HepG2 (cell line): ENCODE results near the gene ARHGEF4. TPM values are rescaled to one million over a fixed set of nuclear protein-coding genes. Genes with fewer than 3 reads are reported as not detected.

ENCODE experiments used
- EZH2 ChIP-seq: conservative IDR thresholded peaks from 2 replicates; pipeline ENCODE4 v1.6.1; 2012; ENCODE audit warnings: mild to moderate bottlenecking, low read depth, low read length, moderate library complexity
- FOXP1 ChIP-seq, 2 experiments: fragments of 450-650 bp in 1 of 2; IDR thresholded peaks; 2 replicates each; pipeline ENCODE4 v1.6.1; 2017 to 2018; ENCODE audit warnings: antibody characterized with exemption in 1 of 2
- GATA4 ChIP-seq: sonication (generic); IDR thresholded peaks from 2 replicates; pipeline ENCODE4 v1.6.1; 2016; ENCODE audit warnings: antibody characterized with exemption, low read depth, borderline replicate concordance
- GPN1 ChIP-seq: sonication (generic); formaldehyde crosslinking; IDR thresholded peaks from 2 replicates; pipeline ENCODE4 v1.5.1; 2020; ENCODE audit warnings: missing genetic modification reagents, borderline replicate concordance
- NFIC ChIP-seq: IDR thresholded peaks from 2 replicates; pipeline ENCODE4 v1.6.1; 2012; ENCODE audit warnings: mild to moderate bottlenecking, low read length, inconsistent platforms
- PAF1 ChIP-seq: IDR thresholded peaks from 2 replicates; pipeline ENCODE4 v1.6.1; 2016; ENCODE audit warnings: missing genetic modification reagents, missing compliant biosample characterization
- PAX8 ChIP-seq: sonication (generic); formaldehyde crosslinking; IDR thresholded peaks from 2 replicates; pipeline ENCODE4 v1.8.0; 2022; ENCODE audit warnings: mild to moderate bottlenecking, missing genetic modification reagents, borderline replicate concordance
- POLR2AphosphoS2 ChIP-seq: IDR thresholded peaks from 2 replicates; pipeline ENCODE4 v1.6.1; 2011; ENCODE audit warnings: low read depth, low read length, improper control_type of control experiment
- RCOR2 ChIP-seq: IDR thresholded peaks from 2 replicates; pipeline ENCODE4 v1.6.1; 2016; ENCODE audit warnings: missing biosample characterization, missing genetic modification reagents
- SAP130 ChIP-seq: IDR thresholded peaks from 2 replicates; pipeline ENCODE4 v1.6.1; 2016; ENCODE audit warnings: low read depth
- SMC3 ChIP-seq: IDR thresholded peaks from 2 replicates; pipeline ENCODE4 v1.6.1; 2011; ENCODE audit warnings: low read length, improper control_type of control experiment
- SP4 ChIP-seq: sonication (generic); formaldehyde crosslinking; IDR thresholded peaks from 2 replicates; pipeline ENCODE4 v1.8.1; 2023; ENCODE audit warnings: mild to moderate bottlenecking, missing genetic modification reagents
- TFAP4 ChIP-seq: sonication (generic); IDR thresholded peaks from 2 replicates; pipeline ENCODE4 v1.6.1; 2016; ENCODE audit warnings: low read depth, borderline replicate concordance
- ZBTB33 ChIP-seq: sonication (generic); formaldehyde crosslinking; IDR thresholded peaks from 2 replicates; pipeline ENCODE4 v1.4.0; 2020; ENCODE audit warnings: missing genetic modification reagents
- ZMYM4 ChIP-seq: sonication (generic); formaldehyde crosslinking; IDR thresholded peaks from 2 replicates; pipeline ENCODE4 v1.8.1; 2023; ENCODE audit warnings: mild to moderate bottlenecking, missing genetic modification reagents
- ZNF224 ChIP-seq: sonication (generic); formaldehyde crosslinking; IDR thresholded peaks from 2 replicates; pipeline ENCODE4 v1.5.0; 2020; ENCODE audit warnings: mild to moderate bottlenecking, missing genetic modification reagents
- ZNF484 ChIP-seq: sonication (generic); formaldehyde crosslinking; IDR thresholded peaks from 2 replicates; pipeline ENCODE4 v1.5.1; 2020; ENCODE audit warnings: mild to moderate bottlenecking, low read depth, missing genetic modification reagents, borderline replicate concordance
- ZNF788 ChIP-seq: sonication (generic); formaldehyde crosslinking; IDR thresholded peaks from 2 replicates; pipeline ENCODE4 v1.5.0; 2020; ENCODE audit warnings: mild to moderate bottlenecking, missing genetic modification reagents, borderline replicate concordance
- polyA plus RNA-seq, 8 experiments: library from polyadenylated mRNA; depleted of rRNA in 3 of 8; stranded (reverse) in 7 of 8; unstranded in 1 of 8; fragments of >200 nt; fragmentation: Illumina TruSeq in 4 of 8; extraction: Trizol in 4 of 8; gene quantifications; 2 replicates each; pipeline versions ENCODE4 v1.2.1 to v1.2.3, GENCODE V29; 2011 to 2016; ENCODE audit warnings: low read depth in 4 of 8, missing spikeins in 1 of 8, mixed read lengths in 1 of 8; ENCODE audit not compliant: insufficient read depth in 1 of 8
- total RNA-seq, 5 experiments: library from RNA; depleted of rRNA; stranded (reverse); fragments of >200 nt; fragmentation: Illumina TruSeq; extraction: Trizol; gene quantifications; 2 replicates each; pipeline ENCODE4 v1.2.3, GENCODE V29; 2016; ENCODE audit warnings: low read depth in 1 of 5
- TF ChIP-seq, protein P1 (sequence below): sonication (generic); formaldehyde crosslinking; IDR thresholded peaks from 2 replicates; pipeline ENCODE4 v1.4.0; 2020; ENCODE audit warnings: missing genetic modification reagents, mild to moderate bottlenecking, borderline replicate concordance
- TF ChIP-seq, protein P2 (sequence below): sonication (generic); formaldehyde crosslinking; IDR thresholded peaks from 2 replicates; pipeline ENCODE4 v1.5.0; 2020; ENCODE audit warnings: missing genetic modification reagents
- TF ChIP-seq, protein P3 (sequence below): sonication (generic); formaldehyde crosslinking; conservative IDR thresholded peaks from 2 replicates; pipeline ENCODE4 v1.4.0; 2020; ENCODE audit warnings: mild to moderate bottlenecking, missing genetic modification reagents, moderate library complexity

ARHGEF4 gene
- total and polyA plus RNA-seq, 2 of the 13 experiments (the other 11 are each of a cell fraction or from before 2014, with no cell fraction given): 0.11 to 0.13 TPM

- TF ChIP-seq, protein P1, sequence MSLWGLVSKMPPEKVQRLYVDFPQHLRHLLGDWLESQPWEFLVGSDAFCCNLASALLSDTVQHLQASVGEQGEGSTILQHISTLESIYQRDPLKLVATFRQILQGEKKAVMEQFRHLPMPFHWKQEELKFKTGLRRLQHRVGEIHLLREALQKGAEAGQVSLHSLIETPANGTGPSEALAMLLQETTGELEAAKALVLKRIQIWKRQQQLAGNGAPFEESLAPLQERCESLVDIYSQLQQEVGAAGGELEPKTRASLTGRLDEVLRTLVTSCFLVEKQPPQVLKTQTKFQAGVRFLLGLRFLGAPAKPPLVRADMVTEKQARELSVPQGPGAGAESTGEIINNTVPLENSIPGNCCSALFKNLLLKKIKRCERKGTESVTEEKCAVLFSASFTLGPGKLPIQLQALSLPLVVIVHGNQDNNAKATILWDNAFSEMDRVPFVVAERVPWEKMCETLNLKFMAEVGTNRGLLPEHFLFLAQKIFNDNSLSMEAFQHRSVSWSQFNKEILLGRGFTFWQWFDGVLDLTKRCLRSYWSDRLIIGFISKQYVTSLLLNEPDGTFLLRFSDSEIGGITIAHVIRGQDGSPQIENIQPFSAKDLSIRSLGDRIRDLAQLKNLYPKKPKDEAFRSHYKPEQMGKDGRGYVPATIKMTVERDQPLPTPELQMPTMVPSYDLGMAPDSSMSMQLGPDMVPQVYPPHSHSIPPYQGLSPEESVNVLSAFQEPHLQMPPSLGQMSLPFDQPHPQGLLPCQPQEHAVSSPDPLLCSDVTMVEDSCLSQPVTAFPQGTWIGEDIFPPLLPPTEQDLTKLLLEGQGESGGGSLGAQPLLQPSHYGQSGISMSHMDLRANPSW (CRISPR knock-in tag): no peak
- TF ChIP-seq PAF1 (no peak), RCOR2 (CRISPR knock-in tag) (0 out of 2 replicates have a peak, but pooled peaks have one; percentile 9), GPN1 (no peak), SMC3 (no peak), GATA4 (no peak), ZBTB33 (CRISPR knock-in tag) (no peak), FOXP1 (IDR thresholded peaks at IDR 0.05) (no peak), FOXP1 (CRISPR knock-in tag; IDR thresholded peaks at IDR 0.05) (0 out of 2 replicates have a peak, but pooled peaks have one; percentile 40), ZNF788 (CRISPR knock-in tag) (no peak), ZNF484 (no peak), NFIC (peak; percentile 25; the same call in 1 of the 2 replicates), ZMYM4 (CRISPR knock-in tag) (0 out of 2 replicates have a peak, but pooled peaks have one; percentile 25), ZNF224 (CRISPR knock-in tag) (no peak), POLR2AphosphoS2 (no peak), SAP130 (CRISPR knock-in tag) (peak; percentile 31; the same call in 1 of the 2 replicates), SP4 (CRISPR knock-in tag) (no peak), TFAP4 (peak; percentile 22; the same call in 1 of the 2 replicates), EZH2 (no peak), PAX8 (CRISPR knock-in tag) (no peak)
- TF ChIP-seq, protein P2, sequence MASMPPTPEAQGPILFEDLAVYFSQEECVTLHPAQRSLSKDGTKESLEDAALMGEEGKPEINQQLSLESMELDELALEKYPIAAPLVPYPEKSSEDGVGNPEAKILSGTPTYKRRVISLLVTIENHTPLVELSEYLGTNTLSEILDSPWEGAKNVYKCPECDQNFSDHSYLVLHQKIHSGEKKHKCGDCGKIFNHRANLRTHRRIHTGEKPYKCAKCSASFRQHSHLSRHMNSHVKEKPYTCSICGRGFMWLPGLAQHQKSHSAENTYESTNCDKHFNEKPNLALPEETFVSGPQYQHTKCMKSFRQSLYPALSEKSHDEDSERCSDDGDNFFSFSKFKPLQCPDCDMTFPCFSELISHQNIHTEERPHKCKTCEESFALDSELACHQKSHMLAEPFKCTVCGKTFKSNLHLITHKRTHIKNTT (CRISPR knock-in tag): no peak
- TF ChIP-seq, protein P3, sequence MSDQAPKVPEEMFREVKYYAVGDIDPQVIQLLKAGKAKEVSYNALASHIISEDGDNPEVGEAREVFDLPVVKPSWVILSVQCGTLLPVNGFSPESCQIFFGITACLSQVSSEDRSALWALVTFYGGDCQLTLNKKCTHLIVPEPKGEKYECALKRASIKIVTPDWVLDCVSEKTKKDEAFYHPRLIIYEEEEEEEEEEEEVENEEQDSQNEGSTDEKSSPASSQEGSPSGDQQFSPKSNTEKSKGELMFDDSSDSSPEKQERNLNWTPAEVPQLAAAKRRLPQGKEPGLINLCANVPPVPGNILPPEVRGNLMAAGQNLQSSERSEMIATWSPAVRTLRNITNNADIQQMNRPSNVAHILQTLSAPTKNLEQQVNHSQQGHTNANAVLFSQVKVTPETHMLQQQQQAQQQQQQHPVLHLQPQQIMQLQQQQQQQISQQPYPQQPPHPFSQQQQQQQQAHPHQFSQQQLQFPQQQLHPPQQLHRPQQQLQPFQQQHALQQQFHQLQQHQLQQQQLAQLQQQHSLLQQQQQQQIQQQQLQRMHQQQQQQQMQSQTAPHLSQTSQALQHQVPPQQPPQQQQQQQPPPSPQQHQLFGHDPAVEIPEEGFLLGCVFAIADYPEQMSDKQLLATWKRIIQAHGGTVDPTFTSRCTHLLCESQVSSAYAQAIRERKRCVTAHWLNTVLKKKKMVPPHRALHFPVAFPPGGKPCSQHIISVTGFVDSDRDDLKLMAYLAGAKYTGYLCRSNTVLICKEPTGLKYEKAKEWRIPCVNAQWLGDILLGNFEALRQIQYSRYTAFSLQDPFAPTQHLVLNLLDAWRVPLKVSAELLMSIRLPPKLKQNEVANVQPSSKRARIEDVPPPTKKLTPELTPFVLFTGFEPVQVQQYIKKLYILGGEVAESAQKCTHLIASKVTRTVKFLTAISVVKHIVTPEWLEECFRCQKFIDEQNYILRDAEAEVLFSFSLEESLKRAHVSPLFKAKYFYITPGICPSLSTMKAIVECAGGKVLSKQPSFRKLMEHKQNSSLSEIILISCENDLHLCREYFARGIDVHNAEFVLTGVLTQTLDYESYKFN: peak; percentile 67
These were observed 240.0 kb downstream of the ARHGEF4 start (continued) for GRCh38 chr2:131076707-131077106.
